Peyer's patch (tissue), 4 donors: ENCODE measurements around the gene SLC25A30. TPM values are rescaled to one million over a fixed set of nuclear protein-coding genes. Genes with fewer than 3 reads are reported as not detected.

Experiments
- DNase-seq, 3 donors: peaks; one replicate each; pipeline ENCODE4 v3.0.0-alpha.2; 2017 to 2019
- H3K27ac ChIP-seq, 4 donors: fragments of 200-600 bp; sonication (generic); one replicate each; pipeline ENCODE4 v1.5.1; 2016 to 2019
- H3K27me3 ChIP-seq, 2 donors: fragments of 200-600 bp; sonication (generic); one replicate each; pipeline ENCODE4 v1.5.1; 2019
- H3K36me3 ChIP-seq, 3 donors: fragments of 200-600 bp; sonication (generic); one replicate each; pipeline ENCODE4 v1.5.1; 2016 to 2019
- H3K4me1 ChIP-seq, 4 donors: fragments of 200-600 bp; sonication (generic); one replicate each; pipeline ENCODE4 v1.5.1; 2016 to 2019
- H3K4me3 ChIP-seq, 4 donors: fragments of 200-600 bp; sonication (generic); 1 replicate in 3 of 4; 2 replicates in 1 of 4; pipeline ENCODE4 v1.5.1; 2016 to 2019; ENCODE audit warnings: mild to moderate bottlenecking in 1 of 4
- H3K9me3 ChIP-seq, 4 donors: fragments of 200-600 bp; sonication (generic); one replicate each; pipeline ENCODE4 v1.5.1; 2016 to 2019; ENCODE audit warnings: mild to moderate bottlenecking in 1 of 4
- CTCF ChIP-seq, 6 experiments: fragments of 450-650 bp in 4 of 6; fragments of 200-600 bp in 2 of 6; sonication (generic) in 1 of 6; IDR thresholded peaks; one replicate each; pipeline ENCODE4 v1.5.1; 2017 to 2019; ENCODE audit warnings: antibody characterized with exemption in 6 of 6, mild to moderate bottlenecking in 3 of 6, moderate library complexity in 1 of 6
- POLR2A ChIP-seq, 2 donors: fragments of 450-650 bp; IDR thresholded peaks; one replicate each; pipeline ENCODE4 v1.5.1; 2017; ENCODE audit warnings: antibody characterized with exemption in 2 of 2, mild to moderate bottlenecking in 2 of 2, moderate library complexity in 2 of 2
- total RNA-seq, 4 donors: library from RNA; depleted of rRNA; stranded (reverse); fragments of >200 nt; gene quantifications; one replicate each; pipeline ENCODE4 v1.1.0, GENCODE V29; 2016

Gene SLC25A30
- total RNA-seq, 4 donors from 2014 or later: 5.5 to 16.5 (median 8.8) TPM

GRCh38 chr13:45446181-45446580 lies 28.0 kb upstream of the SLC25A30 start:
- DNase-seq: no peak
- peaks cover 0 to 9% (median 0%) of the 10 kb centered on the region in 4 donors for H3K4me1 ChIP-seq
- TF ChIP-seq CTCF (IDR thresholded peaks at IDR 0.05) (no peak), POLR2A (IDR thresholded peaks at IDR 0.05) (no peak)
- H3K27me3 ChIP-seq: no peaks in the 10 kb centered on the region
- H3K36me3 ChIP-seq: no peaks in the 10 kb centered on the region
- no peak overlapping the region for H3K4me3 ChIP-seq
- H3K27ac ChIP-seq: no peak overlapping the region
- no peaks in the 10 kb centered on the region for H3K9me3 ChIP-seq

DNA sequence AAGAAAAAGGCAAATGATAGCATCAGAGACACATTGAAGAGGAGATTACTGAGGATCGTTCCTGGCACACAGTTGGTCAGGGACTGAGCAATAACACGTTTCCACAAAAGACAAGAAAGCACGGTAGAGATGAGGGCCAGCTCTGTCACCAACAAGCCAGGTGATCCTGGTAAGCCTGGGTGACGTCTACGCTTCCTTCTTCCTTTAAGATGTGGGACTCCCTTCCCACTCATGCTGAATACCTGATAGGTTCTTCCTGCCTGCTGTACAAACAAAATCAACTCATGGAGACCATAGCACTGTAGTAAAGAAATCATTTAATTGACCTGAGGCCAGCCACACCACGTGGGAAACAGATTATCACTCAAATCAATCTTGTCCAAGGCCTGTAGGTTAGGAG lies 26.9 kb upstream of the SLC25A30 start:
- TF ChIP-seq POLR2A (IDR thresholded peaks at IDR 0.05) (no peak), CTCF (IDR thresholded peaks at IDR 0.05) (no peak)
- peaks cover 0 to 9% (median 0%) of the 10 kb centered on the region in 4 donors for H3K4me1 ChIP-seq
- no peak for DNase-seq
- no peaks in the 10 kb centered on the region for H3K36me3 ChIP-seq
- H3K27me3 ChIP-seq: no peaks in the 10 kb centered on the region
- no peak overlapping the region for H3K4me3 ChIP-seq
- no peaks in the 10 kb centered on the region for H3K9me3 ChIP-seq
- H3K27ac ChIP-seq: no peak overlapping the region

DNA sequence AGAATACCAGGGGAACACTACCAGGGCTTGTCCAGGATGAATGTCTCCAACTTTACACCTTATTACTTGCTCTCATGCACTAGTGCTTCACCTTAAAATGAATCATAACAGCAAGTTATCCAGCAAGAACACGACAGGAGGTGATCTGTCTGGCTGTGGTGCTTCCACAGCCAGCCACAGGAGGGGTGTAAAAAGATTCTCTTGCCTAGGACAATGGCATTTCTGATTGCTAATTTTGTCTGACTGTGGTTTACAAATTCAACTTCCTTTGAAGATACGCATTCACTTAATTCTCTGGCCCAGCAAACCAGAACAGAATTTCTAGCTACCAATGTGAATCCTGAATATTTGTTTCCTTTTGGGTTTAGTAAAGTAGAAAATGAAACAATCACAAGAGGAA lies 23.5 kb upstream of the SLC25A30 start:
- no peaks in the 10 kb centered on the region for H3K9me3 ChIP-seq
- H3K27me3 ChIP-seq: no peaks in the 10 kb centered on the region
- TF ChIP-seq CTCF (IDR thresholded peaks at IDR 0.05) (peak in 1 of 6 experiments; percentile 12), POLR2A (IDR thresholded peaks at IDR 0.05) (no peak)
- H3K4me1 ChIP-seq: peaks cover 0 to 9% (median 0%) of the 10 kb centered on the region in 4 donors
- no peak for DNase-seq
- H3K4me3 ChIP-seq: no peak overlapping the region
- H3K36me3 ChIP-seq: no peaks in the 10 kb centered on the region
- no peak overlapping the region for H3K27ac ChIP-seq

GRCh38 chr13:45439781-45440462 lies 21.7 kb upstream of the SLC25A30 start:
- Histone ChIP-seq H3K4me1 (peaks cover 0 to 12% (median 0%) of the 10 kb centered on the region in 4 donors), H3K36me3 (no peaks in the 10 kb centered on the region), H3K27ac (no peak overlapping the region), H3K27me3 (no peaks in the 10 kb centered on the region), H3K4me3 (no peak overlapping the region), H3K9me3 (no peaks in the 10 kb centered on the region)
- no peak for TF ChIP-seq POLR2A (IDR thresholded peaks at IDR 0.05)
- no peak for TF ChIP-seq CTCF (IDR thresholded peaks at IDR 0.05)
- no peak for DNase-seq

- H3K27me3 ChIP-seq: no peaks in the 10 kb centered on the region
- TF ChIP-seq POLR2A (IDR thresholded peaks at IDR 0.05): no peak
- TF ChIP-seq CTCF (IDR thresholded peaks at IDR 0.05): no peak
- DNase-seq: no peak
- H3K4me3 ChIP-seq: no peak overlapping the region
- no peaks in the 10 kb centered on the region for H3K9me3 ChIP-seq
- H3K36me3 ChIP-seq: no peaks in the 10 kb centered on the region
- H3K27ac ChIP-seq: no peak overlapping the region
- peaks cover 0 to 12% (median 0%) of the 10 kb centered on the region in 4 donors for H3K4me1 ChIP-seq
These were observed 20.8 kb upstream of the SLC25A30 start for GRCh38 chr13:45439008-45439407.
